HepG2 (cell line): ENCODE results near the gene TCF19. TPM values are rescaled to one million over a fixed set of nuclear protein-coding genes. Genes with fewer than 3 reads are reported as not detected.

Experiments
- ATAC-seq: fragments of 200-7000 bp; cut with Tn5 transposase; 3 replicates; pipeline ENCODE4 v1.9.1; 2020; ENCODE audit warnings: mild to moderate bottlenecking, moderate library complexity
- BruUV-seq: library from RNA; stranded (reverse); fragments of 400-500 nt; replicated peaks from 2 replicates; lab custom pipeline; 2021; lab: Mats Ljungman, UMichigan
- CTCF ChIA-PET: fragments of 300-600 bp; formaldehyde crosslinking; extraction: SDS; loops from one replicate; lab custom pipeline; 2021; ENCODE audit warnings: low total read pairs, inconsistent platforms, low intra/inter-chr PET ratio; lab: Yijun Ruan, JAX
- POLR2A ChIA-PET: fragments of 350-600 bp; sonication (Branson Sonifier 250); formaldehyde crosslinking; loops from one replicate; lab custom pipeline; 2020; ENCODE audit warnings: antibody characterized with exemption, inconsistent platforms; lab: Yijun Ruan, JAX
- DNase-seq: peaks from one replicate; pipeline ENCODE4 v3.0.0-alpha.2; 2015; ENCODE audit warnings: low spot score
- FAIRE-seq: peaks from 3 replicates; lab custom pipeline; 2011; peaks lifted over from hg19 to GRCh38; lab: Jason Lieb, UNC
- H2AFZ ChIP-seq: one replicate; pipeline ENCODE4 v1.6.1; 2011; ENCODE audit warnings: low read length, inconsistent platforms
- H3K27ac ChIP-seq: fragments of 300-600 bp; 3 replicates; pipeline ENCODE4 v1.8.0; 2011; ENCODE audit warnings: mixed run types, mild to moderate bottlenecking, mixed read lengths, low read length, inconsistent platforms; ENCODE audit not compliant: insufficient read depth; ENCODE audit errors: extremely low read length
- H3K27me3 ChIP-seq, 2 experiments: fragments of 200-600 bp in 1 of 2; 2 replicates in 1 of 2; 3 replicates in 1 of 2; pipeline versions ENCODE4 v1.6.0 to v1.8.0; 2011; ENCODE audit warnings: low read length in 2 of 2, mild to moderate bottlenecking in 2 of 2, moderate library complexity in 2 of 2, inconsistent platforms in 1 of 2; ENCODE audit not compliant: insufficient read depth in 2 of 2, control insufficient read depth in 1 of 2
- H3K36me3 ChIP-seq, 2 experiments: fragments of 200-600 bp in 1 of 2; replicated peaks in 1 of 2; 2 replicates in 1 of 2; 3 replicates in 1 of 2; pipeline versions ENCODE4 v1.5.1 to v1.8.0; 2011; ENCODE audit warnings: low read length in 2 of 2, inconsistent platforms in 1 of 2; ENCODE audit not compliant: insufficient read depth in 2 of 2, control insufficient read depth in 1 of 2
- H3K4me1 ChIP-seq: 2 replicates; pipeline ENCODE4 v1.5.1; 2012; ENCODE audit warnings: low read length, inconsistent platforms; ENCODE audit not compliant: insufficient read depth
- H3K4me2 ChIP-seq: 2 replicates; pipeline ENCODE4 v1.6.0; 2011; ENCODE audit warnings: low read depth, low read length, inconsistent platforms
- H3K4me3 ChIP-seq, 3 experiments: fragments of 200-600 bp in 1 of 3; sonication (generic), shearing (Covaris generic) in 1 of 3; replicated peaks in 1 of 3; 2 replicates each; pipeline ENCODE4 v1.5.1; 2011 to 2016; ENCODE audit warnings: low read length in 3 of 3, inconsistent platforms in 2 of 3, low read depth in 2 of 3, mild to moderate bottlenecking in 2 of 3, control low read depth in 1 of 3, mixed read lengths in 1 of 3; ENCODE audit not compliant: insufficient read depth in 1 of 3
- H3K79me2 ChIP-seq: one replicate; pipeline ENCODE4 v1.6.1; 2011; ENCODE audit warnings: low read length, inconsistent platforms; ENCODE audit not compliant: insufficient read depth
- H3K9ac ChIP-seq: 2 replicates; pipeline ENCODE4 v1.6.0; 2011; ENCODE audit warnings: mild to moderate bottlenecking, low read depth, low read length, inconsistent platforms; ENCODE audit not compliant: insufficient read depth
- H3K9me3 ChIP-seq: 2 replicates; pipeline ENCODE4 v1.5.1; 2012; ENCODE audit warnings: mild to moderate bottlenecking, low read length
- H4K20me1 ChIP-seq: 2 replicates; pipeline ENCODE4 v1.6.0; 2011; ENCODE audit warnings: inconsistent platforms, mild to moderate bottlenecking, low read length, moderate library complexity; ENCODE audit not compliant: insufficient read depth
- HDAC6 ChIP-seq: fragments of 200-600 bp; sonication (generic); IDR thresholded peaks from 2 replicates; pipeline ENCODE4 v1.7.0; 2017; ENCODE audit warnings: mild to moderate bottlenecking, antibody characterized with exemption, low read length, low read depth
- SIN3A ChIP-seq: IDR thresholded peaks from 2 replicates; pipeline ENCODE4 v1.6.1; 2011; ENCODE audit warnings: low read depth, mild to moderate bottlenecking, control low read depth, low read length, borderline replicate concordance
- THAP9 ChIP-seq: sonication (generic); formaldehyde crosslinking; IDR thresholded peaks from 2 replicates; pipeline ENCODE4; 2020; ENCODE audit warnings: missing genetic modification reagents, mild to moderate bottlenecking, borderline replicate concordance
- UBTF ChIP-seq: sonication (generic); formaldehyde crosslinking; IDR thresholded peaks from 2 replicates; pipeline ENCODE4 v1.4.0; 2020; ENCODE audit warnings: mild to moderate bottlenecking, missing genetic modification reagents
- ZHX2 ChIP-seq, 2 experiments: sonication (generic) in 1 of 2; formaldehyde crosslinking in 1 of 2; IDR thresholded peaks; 2 replicates each; pipeline versions ENCODE4 v1.6.1 to v1.9.0; 2014 to 2022; ENCODE audit warnings: antibody characterized with exemption in 1 of 2, borderline replicate concordance in 1 of 2, inconsistent platforms in 1 of 2, low read depth in 1 of 2, missing genetic modification reagents in 1 of 2
- ZNF512 ChIP-seq: sonication (generic); formaldehyde crosslinking; IDR thresholded peaks from 2 replicates; pipeline ENCODE4 v1.4.0; 2020; ENCODE audit warnings: mild to moderate bottlenecking, missing genetic modification reagents
- ZNF660 ChIP-seq: sonication (generic); formaldehyde crosslinking; IDR thresholded peaks from 2 replicates; pipeline ENCODE4 v1.5.1; 2020; ENCODE audit warnings: mild to moderate bottlenecking, low read depth, missing genetic modification reagents, borderline replicate concordance
- WGBS: methylation state at CpG from one replicate; pipeline ENCODE4 v1.1.6; 2017; ENCODE audit warnings: low lambda C conversion rate; 5-methylcytosine and 5-hydroxymethylcytosine counted together
- in situ Hi-C: cut with HindIII; loops from 2 replicates; pipeline ENCODE4 v1.10.0; 2017; ENCODE audit warnings: low pct_unique_long_range_greater_than_20kb; ENCODE audit not compliant: extremely low pct_ligation_motif_present
- intact Hi-C: fragments of 100-400 bp; cut with micrococcal nuclease; formaldehyde crosslinking; loops from one replicate; pipeline ENCODE4 v1.10.0; 2022; ENCODE audit not compliant: unreplicated experiment
- polyA plus RNA-seq, 8 experiments: library from polyadenylated mRNA; depleted of rRNA in 3 of 8; stranded (reverse) in 7 of 8; unstranded in 1 of 8; fragments of >200 nt; fragmentation: Illumina TruSeq in 4 of 8; extraction: Trizol in 4 of 8; gene quantifications; 2 replicates each; pipeline versions ENCODE4 v1.2.1 to v1.2.3, GENCODE V29; 2011 to 2016; ENCODE audit warnings: low read depth in 4 of 8, missing spikeins in 1 of 8, mixed read lengths in 1 of 8; ENCODE audit not compliant: insufficient read depth in 1 of 8
- total RNA-seq, 5 experiments: library from RNA; depleted of rRNA; stranded (reverse); fragments of >200 nt; fragmentation: Illumina TruSeq; extraction: Trizol; gene quantifications; 2 replicates each; pipeline ENCODE4 v1.2.3, GENCODE V29; 2016; ENCODE audit warnings: low read depth in 1 of 5

TCF19 gene
- total and polyA plus RNA-seq, 2 of the 13 experiments (the other 11 are each of a cell fraction or from before 2014, with no cell fraction given) = 4.9 to 22.2 TPM

GRCh38 chr6:31126396-31127175 is 31.8 kb upstream of the TCF19 start:
- Histone ChIP-seq H3K4me1 (peaks cover 7% of the 10 kb centered on the region), H3K9me3 (no peaks in the 10 kb centered on the region), H3K4me2 (no peak overlapping the region), H3K27ac (no peak overlapping the region), H2AFZ (no peak overlapping the region), H3K79me2 (no peaks in the 10 kb centered on the region), H3K9ac (no peak overlapping the region), H3K4me3 (no peak overlapping the region), H3K27me3 (peaks cover 0 to 45% of the 10 kb centered on the region in 2 experiments; a peak in 3 of 5 replicates), H3K36me3 (no peaks in the 10 kb centered on the region), H4K20me1 (no peaks in the 10 kb centered on the region)
- DNase-seq = no peak
- in situ Hi-C loops (no loop called here), intact Hi-C loops (loop anchor here (2.0 kb wide), 1 partner anchor 16 kb away; no protein-coding TSS in a partner anchor)
- WGBS = 36% methylated on average over 16 of the region's 16 CpGs
- no peak for ATAC-seq
- ChIA-PET CTCF (no interaction called here), POLR2A (no interaction called here)
- no peak for FAIRE-seq
- no TSS peak for BruUV-seq
- no peak for TF ChIP-seq THAP9 (CRISPR knock-in tag)
- TF ChIP-seq ZNF512 = no peak
- TF ChIP-seq HDAC6 = no peak
- no peak for TF ChIP-seq UBTF (CRISPR knock-in tag)
- TF ChIP-seq SIN3A = no peak
- TF ChIP-seq ZNF660 (CRISPR knock-in tag) = no peak
- no peak for TF ChIP-seq ZHX2 (IDR thresholded peaks at IDR 0.05; ENCODE audit: low read depth)
- no peak for TF ChIP-seq ZHX2 (CRISPR knock-in tag; IDR thresholded peaks at IDR 0.05; ENCODE audit: borderline replicate concordance)
